Renal cortex interstitium (tissue), 3 donors: Measurements from ENCODE around the gene GTF2IRD1. TPM values are rescaled to one million over a fixed set of nuclear protein-coding genes. Genes with fewer than 3 reads are reported as not detected.

ENCODE experiments used
- polyA plus RNA-seq, 3 donors: library from polyadenylated mRNA; unstranded; fragments of 120-200 nt; gene quantifications; one replicate each; pipeline ENCODE4 v1.2.1, GENCODE V29; 2013; ENCODE audit not compliant: insufficient read length in 3 of 3

GTF2IRD1 gene
- polyA plus RNA-seq, 3 donors: 52.0 to 55.1 (median 53.6) TPM

Other genes starting within 250 kb of the GTF2IRD1 start
- gene LAT2, start 243.9 kb upstream of the GTF2IRD1 start, polyA plus RNA-seq: 1 to 10 TPM; 2.6 to 3.5 (median 3.2) TPM
- 10 to 100 TPM; 40.8 to 50.2 (median 42.4) TPM for gene RFC2, start 199.5 kb upstream of the GTF2IRD1 start, polyA plus RNA-seq
- 10 to 100 TPM; 19.6 to 32.6 (median 28.7) TPM for gene CLIP2, start 164.5 kb upstream of the GTF2IRD1 start, polyA plus RNA-seq
- gene GTF2I, start 203.8 kb downstream of the GTF2IRD1 start, polyA plus RNA-seq: 100 to 1,000 TPM; 314 to 450 (median 355) TPM